Thoracic aorta (tissue), 2 donors: Measurements from ENCODE around the gene ZBTB16. TPM values are rescaled to one million over a fixed set of nuclear protein-coding genes. Genes with fewer than 3 reads are reported as not detected.
A peak's percentile ranks its signal among the peaks of the same experiment; 100 is the strongest.

ENCODE experiments used
- ATAC-seq: fragments of 150-250 bp; one replicate; pipeline ENCODE4 v1.8.0; 2017; ENCODE audit warnings: low read depth; ENCODE audit not compliant: insufficient number of reproducible peaks, low FRiP score
- DNase-seq: peaks from one replicate; pipeline ENCODE4 v3.0.0-alpha.2; 2020; ENCODE audit warnings: low spot score
- H3K27ac ChIP-seq, 2 donors: fragments of 200-600 bp; sonication (generic); 1 replicate in 1 of 2; 2 replicates in 1 of 2; pipeline ENCODE4 v1.5.1; 2016; ENCODE audit warnings: mild to moderate bottlenecking in 2 of 2, moderate library complexity in 2 of 2
- H3K27me3 ChIP-seq: fragments of 200-600 bp; sonication (generic); replicated peaks from 2 replicates; pipeline ENCODE4 v1.6.0; 2016; ENCODE audit warnings: mild to moderate bottlenecking; ENCODE audit not compliant: insufficient read depth
- H3K36me3 ChIP-seq: fragments of 200-600 bp; sonication (generic); one replicate; pipeline ENCODE4 v1.5.1; 2016
- H3K4me1 ChIP-seq, 2 donors: fragments of 200-600 bp; sonication (generic); 1 replicate in 1 of 2; 2 replicates in 1 of 2; pipeline versions ENCODE4 v1.5.1 to v1.6.0; 2016; ENCODE audit warnings: low read depth in 2 of 2, mild to moderate bottlenecking in 1 of 2; ENCODE audit not compliant: control insufficient read depth in 1 of 2
- H3K4me3 ChIP-seq: fragments of 200-600 bp; sonication (generic); 2 replicates; pipeline ENCODE4 v1.5.1; 2016; ENCODE audit warnings: mild to moderate bottlenecking
- H3K9me3 ChIP-seq: fragments of 200-600 bp; sonication (generic); 2 replicates; pipeline ENCODE4 v1.5.1; 2016
- CTCF ChIP-seq: fragments of 200-600 bp; sonication (generic); IDR thresholded peaks from one replicate; pipeline ENCODE4 v1.5.1; 2019; ENCODE audit warnings: antibody characterized with exemption
- total RNA-seq, 2 donors: library from RNA; depleted of rRNA; stranded (reverse); fragments of >200 nt; gene quantifications; one replicate each; pipeline versions ENCODE4 v1.1.0 to v1.2.3, GENCODE V29; 2016

Gene ZBTB16
- total RNA-seq, 2 donors from 2014 or later = 314 to 545 TPM

GRCh38 chr11:114182471-114183043 is 123.0 kb downstream of the ZBTB16 start:
- H3K9me3 ChIP-seq = no peaks in the 10 kb centered on the region
- H3K4me3 ChIP-seq = peak overlapping the region; percentile 19
- peaks cover 35% of the 10 kb centered on the region for H3K36me3 ChIP-seq
- peaks cover 78 to 85% of the 10 kb centered on the region in 2 donors for H3K4me1 ChIP-seq
- H3K27ac ChIP-seq = peak overlapping the region; percentile 95 to 96
- no peak for DNase-seq
- H3K27me3 ChIP-seq = no peaks in the 10 kb centered on the region
- no peak for ATAC-seq
- no peak for TF ChIP-seq CTCF

GRCh38 chr11:114183044-114183511 is 123.6 kb downstream of the ZBTB16 start:
- no peaks in the 10 kb centered on the region for H3K9me3 ChIP-seq
- DNase-seq (no peak), ATAC-seq (no peak)
- peaks cover 38% of the 10 kb centered on the region for H3K36me3 ChIP-seq
- no peaks in the 10 kb centered on the region for H3K27me3 ChIP-seq
- TF ChIP-seq CTCF = no peak
- peak overlapping the region; percentile 95 to 96 for H3K27ac ChIP-seq
- peak overlapping the region; percentile 19 for H3K4me3 ChIP-seq
- peaks cover 72 to 81% of the 10 kb centered on the region in 2 donors for H3K4me1 ChIP-seq

GRCh38 chr11:114185436-114185835 is 125.9 kb downstream of the ZBTB16 start:
- no peaks in the 10 kb centered on the region for H3K27me3 ChIP-seq
- no peak overlapping the region for H3K4me3 ChIP-seq
- peak overlapping the region in 1 of 2 donors; percentile 96 for H3K27ac ChIP-seq
- ATAC-seq (no peak), DNase-seq (no peak)
- peaks cover 54 to 73% of the 10 kb centered on the region in 2 donors for H3K4me1 ChIP-seq
- peaks cover 52% of the 10 kb centered on the region for H3K36me3 ChIP-seq
- no peaks in the 10 kb centered on the region for H3K9me3 ChIP-seq
- TF ChIP-seq CTCF = no peak

DNA sequence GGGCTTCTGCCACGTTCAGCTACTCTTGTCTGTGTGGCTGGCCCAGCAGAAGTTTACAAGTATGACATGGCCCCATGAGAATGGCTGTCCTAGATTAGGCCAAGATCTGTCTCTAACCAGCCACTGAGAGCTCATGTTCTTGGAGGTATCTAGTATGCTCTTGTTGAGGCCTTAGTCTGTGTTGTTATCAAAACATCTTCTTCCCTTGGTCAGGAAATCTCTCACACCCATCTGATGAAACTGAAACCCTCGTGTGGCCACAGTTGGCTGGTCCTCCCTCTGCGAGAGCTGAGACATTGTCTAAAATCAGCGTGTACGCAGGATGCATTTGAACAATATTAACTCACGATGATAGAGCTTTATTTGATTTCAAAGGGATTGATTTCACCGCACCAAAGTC is 127.7 kb downstream of the ZBTB16 start:
- no peaks in the 10 kb centered on the region for H3K9me3 ChIP-seq
- ATAC-seq = no peak
- H3K27ac ChIP-seq = peak overlapping the region; percentile 5 to 6
- H3K4me1 ChIP-seq = peaks cover 37 to 60% of the 10 kb centered on the region in 2 donors
- H3K36me3 ChIP-seq = peaks cover 53% of the 10 kb centered on the region
- H3K27me3 ChIP-seq = no peaks in the 10 kb centered on the region
- DNase-seq = no peak
- no peak for TF ChIP-seq CTCF
- no peak overlapping the region for H3K4me3 ChIP-seq

- H3K4me3 ChIP-seq = no peak overlapping the region
- no peak for TF ChIP-seq CTCF
- peaks cover 66% of the 10 kb centered on the region for H3K36me3 ChIP-seq
- peaks cover 30 to 57% of the 10 kb centered on the region in 2 donors for H3K4me1 ChIP-seq
- ATAC-seq = no peak
- no peak for DNase-seq
- H3K9me3 ChIP-seq = no peaks in the 10 kb centered on the region
- H3K27ac ChIP-seq = peak overlapping the region; percentile 3 to 25
- no peaks in the 10 kb centered on the region for H3K27me3 ChIP-seq
Observed at GRCh38 chr11:114188851-114189570, 129.5 kb downstream of the ZBTB16 start.
